Liver (tissue), 9 donors: ENCODE measurements around the gene MYO9B. TPM values are rescaled to one million over a fixed set of nuclear protein-coding genes. Genes with fewer than 3 reads are reported as not detected.

Experiments
- DNase-seq: peaks from one replicate; pipeline ENCODE4 v3.0.0-alpha.2; 2017; ENCODE audit warnings: low spot score
- H3K27ac ChIP-seq, 2 donors: one replicate each; pipeline ENCODE4 v1.7.0; 2013; ENCODE audit warnings: inconsistent platforms in 2 of 2, low read length in 2 of 2, control low read depth in 1 of 2, low read depth in 1 of 2, mild to moderate bottlenecking in 1 of 2
- H3K27me3 ChIP-seq, 4 donors: one replicate each; pipeline versions ENCODE4 v1.6.1 to v1.7.0; 2013; ENCODE audit warnings: low read length in 3 of 4, inconsistent platforms in 1 of 4, mild to moderate bottlenecking in 1 of 4, moderate library complexity in 1 of 4; ENCODE audit not compliant: control insufficient read depth in 4 of 4, insufficient read depth in 4 of 4
- H3K36me3 ChIP-seq, 4 donors: one replicate each; pipeline versions ENCODE4 v1.6.1 to v1.7.0; 2013; ENCODE audit warnings: low read length in 3 of 4, mild to moderate bottlenecking in 3 of 4, low read depth in 1 of 4, moderate library complexity in 1 of 4; ENCODE audit not compliant: control insufficient read depth in 4 of 4, insufficient read depth in 3 of 4
- H3K4me1 ChIP-seq, 4 donors: one replicate each; pipeline versions ENCODE4 v1.6.1 to v1.7.0; 2013; ENCODE audit warnings: low read length in 3 of 4, mild to moderate bottlenecking in 3 of 4, moderate library complexity in 1 of 4; ENCODE audit not compliant: control insufficient read depth in 4 of 4, insufficient read depth in 4 of 4
- H3K4me3 ChIP-seq, 3 donors: one replicate each; pipeline versions ENCODE4 v1.6.1 to v1.7.0; 2013; ENCODE audit warnings: low read length in 3 of 3, control low read depth in 1 of 3, low read depth in 1 of 3, mild to moderate bottlenecking in 1 of 3
- H3K9ac ChIP-seq, 2 donors: one replicate each; pipeline ENCODE4 v1.7.0; 2013; ENCODE audit warnings: low read length in 2 of 2, mild to moderate bottlenecking in 2 of 2, moderate library complexity in 2 of 2, control low read depth in 1 of 2, low read depth in 1 of 2
- H3K9me3 ChIP-seq, 4 donors: one replicate each; pipeline versions ENCODE4 v1.6.1 to v1.7.0; 2013; ENCODE audit warnings: low read length in 3 of 4; ENCODE audit not compliant: control insufficient read depth in 4 of 4
- EGR1 ChIP-seq, 2 donors: IDR thresholded peaks; 2 replicates each; pipeline ENCODE4 v1.6.1; 2016 to 2018; ENCODE audit warnings: antibody characterized with exemption in 2 of 2, low read depth in 2 of 2
- FOXA1 ChIP-seq: IDR thresholded peaks from 2 replicates; pipeline ENCODE4 v1.6.1; 2016; ENCODE audit warnings: antibody characterized with exemption
- FOXA2 ChIP-seq: IDR thresholded peaks from 2 replicates; pipeline ENCODE4 v1.6.1; 2016; ENCODE audit warnings: antibody characterized with exemption
- GABPA ChIP-seq, 2 donors: IDR thresholded peaks in 1 of 2; conservative IDR thresholded peaks in 1 of 2; 2 replicates each; pipeline ENCODE4 v1.6.1; 2016; ENCODE audit warnings: antibody characterized with exemption in 2 of 2, mild to moderate bottlenecking in 1 of 2, moderate library complexity in 1 of 2
- HNF4A ChIP-seq, 2 donors: conservative IDR thresholded peaks; 2 replicates each; pipeline ENCODE4 v1.6.1; 2016; ENCODE audit warnings: antibody characterized with exemption in 2 of 2, mild to moderate bottlenecking in 2 of 2
- HNF4G ChIP-seq: IDR thresholded peaks from 2 replicates; pipeline ENCODE4 v1.6.1; 2016; ENCODE audit warnings: antibody characterized with exemption
- JUND ChIP-seq, 2 donors: IDR thresholded peaks; 2 replicates each; pipeline ENCODE4 v1.6.1; 2016; ENCODE audit warnings: antibody characterized with exemption in 2 of 2
- NR2F2 ChIP-seq: IDR thresholded peaks from 2 replicates; pipeline ENCODE4 v1.6.1; 2016; ENCODE audit warnings: antibody characterized with exemption
- RAD21 ChIP-seq, 2 donors: IDR thresholded peaks; 2 replicates each; pipeline ENCODE4 v1.6.1; 2016; ENCODE audit warnings: antibody characterized with exemption in 2 of 2, mild to moderate bottlenecking in 2 of 2
- RXRA ChIP-seq, 2 donors: IDR thresholded peaks; 2 replicates each; pipeline ENCODE4 v1.6.1; 2017 to 2018; ENCODE audit warnings: antibody characterized with exemption in 2 of 2, mild to moderate bottlenecking in 1 of 2
- SP1 ChIP-seq: IDR thresholded peaks from 2 replicates; pipeline ENCODE4 v1.6.1; 2018; ENCODE audit warnings: antibody characterized with exemption, mild to moderate bottlenecking
- TAF1 ChIP-seq: conservative IDR thresholded peaks from 2 replicates; pipeline ENCODE4 v1.6.1; 2016; ENCODE audit warnings: antibody characterized with exemption, mild to moderate bottlenecking
- YY1 ChIP-seq: IDR thresholded peaks from 2 replicates; pipeline ENCODE4 v1.6.1; 2016; ENCODE audit warnings: antibody characterized with exemption, mild to moderate bottlenecking
- WGBS: extraction: QIAGEN DNeasy Blood & Tissue Kit; methylation state at CpG from one replicate; pipeline ENCODE4 v1.1.7; 2013; 5-methylcytosine and 5-hydroxymethylcytosine counted together
- polyA plus RNA-seq, 2 donors: library from polyadenylated mRNA; stranded (reverse) in 1 of 2; unstranded in 1 of 2; fragments of 200-250 nt in 1 of 2; fragments of >200 nt in 1 of 2; fragmentation: Nextera tagmentation in 1 of 2; extraction: Ambion mirVana in 1 of 2; gene quantifications; one replicate each; pipeline versions ENCODE4 v1.2.1 to v1.2.3, GENCODE V29; 2013 to 2015
- total RNA-seq, 2 donors: library from RNA; depleted of rRNA; stranded (reverse); fragments of >200 nt; gene quantifications; one replicate each; pipeline ENCODE4 v1.2.3, GENCODE V29; 2014
- TF ChIP-seq, protein P1 (sequence below): IDR thresholded peaks from 2 replicates; pipeline ENCODE4 v1.6.1; 2016; ENCODE audit warnings: antibody characterized with exemption
- TF ChIP-seq, protein P2 (sequence below): IDR thresholded peaks from 2 replicates; pipeline ENCODE4 v1.6.1; 2016; ENCODE audit warnings: antibody characterized with exemption, mild to moderate bottlenecking
- TF ChIP-seq, protein P3 (sequence below): IDR thresholded peaks from 2 replicates; pipeline ENCODE4 v1.6.1; 2016; ENCODE audit warnings: antibody characterized with exemption
- TF ChIP-seq, protein P4 (sequence below): IDR thresholded peaks from 2 replicates; pipeline ENCODE4 v1.6.1; 2016; ENCODE audit warnings: antibody characterized with exemption
- TF ChIP-seq, protein P5 (sequence below): fragments of 150-350 bp; IDR thresholded peaks from 2 replicates; pipeline ENCODE4 v1.5.1; 2017; ENCODE audit warnings: improper control_type of control experiment, low read depth, low read length; ENCODE audit not compliant: missing input control
- donor health status: healthy.
- donor health status: healthy.
- donor health status: healthy.
- donor health status: healthy.
- donor health status: healthy.

The MYO9B gene
- total and polyA plus RNA-seq, 4 donors = 9.1 to 32.5 (median 21.0) TPM

DNA sequence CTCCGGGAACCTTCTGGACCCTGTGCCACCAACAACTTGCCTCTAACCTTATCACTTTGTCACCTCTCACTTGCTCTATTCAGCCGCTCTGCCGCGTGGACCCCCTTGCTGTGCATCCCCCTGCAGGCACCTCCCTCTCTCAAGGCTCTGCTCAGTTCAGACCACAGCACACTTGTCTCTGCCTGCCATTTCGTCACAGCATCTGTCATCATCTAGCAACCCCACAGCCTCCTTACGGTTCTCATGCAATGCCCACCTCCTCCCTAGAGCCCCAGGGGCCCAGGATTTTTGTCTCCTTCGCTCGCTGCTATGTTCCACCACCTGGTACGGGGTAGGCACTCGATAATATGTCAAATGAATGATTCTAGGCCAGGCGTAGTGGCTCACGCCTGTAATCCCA, 5.2 kb upstream of the MYO9B start:
- Histone ChIP-seq H3K27ac (no peak overlapping the region), H3K4me3 (no peak overlapping the region), H3K9me3 (no peaks in the 10 kb centered on the region), H3K27me3 (no peaks in the 10 kb centered on the region), H3K36me3 (peaks cover 0 to 7% (median 3%) of the 10 kb centered on the region in 4 donors), H3K9ac (no peak overlapping the region), H3K4me1 (peaks cover 2 to 17% (median 13%) of the 10 kb centered on the region in 4 donors)
- DNase-seq = no peak
- TF ChIP-seq, protein P1, sequence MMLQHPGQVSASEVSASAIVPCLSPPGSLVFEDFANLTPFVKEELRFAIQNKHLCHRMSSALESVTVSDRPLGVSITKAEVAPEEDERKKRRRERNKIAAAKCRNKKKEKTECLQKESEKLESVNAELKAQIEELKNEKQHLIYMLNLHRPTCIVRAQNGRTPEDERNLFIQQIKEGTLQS = no peak
- TF ChIP-seq FOXA2 = no peak
- TF ChIP-seq, protein P2, sequence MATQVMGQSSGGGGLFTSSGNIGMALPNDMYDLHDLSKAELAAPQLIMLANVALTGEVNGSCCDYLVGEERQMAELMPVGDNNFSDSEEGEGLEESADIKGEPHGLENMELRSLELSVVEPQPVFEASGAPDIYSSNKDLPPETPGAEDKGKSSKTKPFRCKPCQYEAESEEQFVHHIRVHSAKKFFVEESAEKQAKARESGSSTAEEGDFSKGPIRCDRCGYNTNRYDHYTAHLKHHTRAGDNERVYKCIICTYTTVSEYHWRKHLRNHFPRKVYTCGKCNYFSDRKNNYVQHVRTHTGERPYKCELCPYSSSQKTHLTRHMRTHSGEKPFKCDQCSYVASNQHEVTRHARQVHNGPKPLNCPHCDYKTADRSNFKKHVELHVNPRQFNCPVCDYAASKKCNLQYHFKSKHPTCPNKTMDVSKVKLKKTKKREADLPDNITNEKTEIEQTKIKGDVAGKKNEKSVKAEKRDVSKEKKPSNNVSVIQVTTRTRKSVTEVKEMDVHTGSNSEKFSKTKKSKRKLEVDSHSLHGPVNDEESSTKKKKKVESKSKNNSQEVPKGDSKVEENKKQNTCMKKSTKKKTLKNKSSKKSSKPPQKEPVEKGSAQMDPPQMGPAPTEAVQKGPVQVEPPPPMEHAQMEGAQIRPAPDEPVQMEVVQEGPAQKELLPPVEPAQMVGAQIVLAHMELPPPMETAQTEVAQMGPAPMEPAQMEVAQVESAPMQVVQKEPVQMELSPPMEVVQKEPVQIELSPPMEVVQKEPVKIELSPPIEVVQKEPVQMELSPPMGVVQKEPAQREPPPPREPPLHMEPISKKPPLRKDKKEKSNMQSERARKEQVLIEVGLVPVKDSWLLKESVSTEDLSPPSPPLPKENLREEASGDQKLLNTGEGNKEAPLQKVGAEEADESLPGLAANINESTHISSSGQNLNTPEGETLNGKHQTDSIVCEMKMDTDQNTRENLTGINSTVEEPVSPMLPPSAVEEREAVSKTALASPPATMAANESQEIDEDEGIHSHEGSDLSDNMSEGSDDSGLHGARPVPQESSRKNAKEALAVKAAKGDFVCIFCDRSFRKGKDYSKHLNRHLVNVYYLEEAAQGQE = no peak
- TF ChIP-seq RXRA (IDR thresholded peaks at IDR 0.05) = no peak
- no peak for TF ChIP-seq FOXA1
- no peak for TF ChIP-seq JUND (IDR thresholded peaks at IDR 0.05)
- TF ChIP-seq, protein P3, sequence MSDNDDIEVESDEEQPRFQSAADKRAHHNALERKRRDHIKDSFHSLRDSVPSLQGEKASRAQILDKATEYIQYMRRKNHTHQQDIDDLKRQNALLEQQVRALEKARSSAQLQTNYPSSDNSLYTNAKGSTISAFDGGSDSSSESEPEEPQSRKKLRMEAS = no peak
- TF ChIP-seq NR2F2 = no peak
- TF ChIP-seq GABPA (IDR thresholded peaks at IDR 0.05 in 1 of 2, conservative IDR thresholded peaks at IDR 0.05 in 1 of 2) = no peak
- no peak for TF ChIP-seq HNF4G
- TF ChIP-seq SP1 = no peak
- TF ChIP-seq TAF1 = no peak
- no peak for TF ChIP-seq RAD21 (IDR thresholded peaks at IDR 0.05)
- no peak for TF ChIP-seq EGR1 (IDR thresholded peaks at IDR 0.05; ENCODE audit: low read depth in 2 of 2)
- no peak for TF ChIP-seq YY1
- TF ChIP-seq, protein P4, sequence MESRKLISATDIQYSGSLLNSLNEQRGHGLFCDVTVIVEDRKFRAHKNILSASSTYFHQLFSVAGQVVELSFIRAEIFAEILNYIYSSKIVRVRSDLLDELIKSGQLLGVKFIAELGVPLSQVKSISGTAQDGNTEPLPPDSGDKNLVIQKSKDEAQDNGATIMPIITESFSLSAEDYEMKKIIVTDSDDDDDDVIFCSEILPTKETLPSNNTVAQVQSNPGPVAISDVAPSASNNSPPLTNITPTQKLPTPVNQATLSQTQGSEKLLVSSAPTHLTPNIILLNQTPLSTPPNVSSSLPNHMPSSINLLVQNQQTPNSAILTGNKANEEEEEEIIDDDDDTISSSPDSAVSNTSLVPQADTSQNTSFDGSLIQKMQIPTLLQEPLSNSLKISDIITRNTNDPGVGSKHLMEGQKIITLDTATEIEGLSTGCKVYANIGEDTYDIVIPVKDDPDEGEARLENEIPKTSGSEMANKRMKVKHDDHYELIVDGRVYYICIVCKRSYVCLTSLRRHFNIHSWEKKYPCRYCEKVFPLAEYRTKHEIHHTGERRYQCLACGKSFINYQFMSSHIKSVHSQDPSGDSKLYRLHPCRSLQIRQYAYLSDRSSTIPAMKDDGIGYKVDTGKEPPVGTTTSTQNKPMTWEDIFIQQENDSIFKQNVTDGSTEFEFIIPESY = no peak
- TF ChIP-seq, protein P5, sequence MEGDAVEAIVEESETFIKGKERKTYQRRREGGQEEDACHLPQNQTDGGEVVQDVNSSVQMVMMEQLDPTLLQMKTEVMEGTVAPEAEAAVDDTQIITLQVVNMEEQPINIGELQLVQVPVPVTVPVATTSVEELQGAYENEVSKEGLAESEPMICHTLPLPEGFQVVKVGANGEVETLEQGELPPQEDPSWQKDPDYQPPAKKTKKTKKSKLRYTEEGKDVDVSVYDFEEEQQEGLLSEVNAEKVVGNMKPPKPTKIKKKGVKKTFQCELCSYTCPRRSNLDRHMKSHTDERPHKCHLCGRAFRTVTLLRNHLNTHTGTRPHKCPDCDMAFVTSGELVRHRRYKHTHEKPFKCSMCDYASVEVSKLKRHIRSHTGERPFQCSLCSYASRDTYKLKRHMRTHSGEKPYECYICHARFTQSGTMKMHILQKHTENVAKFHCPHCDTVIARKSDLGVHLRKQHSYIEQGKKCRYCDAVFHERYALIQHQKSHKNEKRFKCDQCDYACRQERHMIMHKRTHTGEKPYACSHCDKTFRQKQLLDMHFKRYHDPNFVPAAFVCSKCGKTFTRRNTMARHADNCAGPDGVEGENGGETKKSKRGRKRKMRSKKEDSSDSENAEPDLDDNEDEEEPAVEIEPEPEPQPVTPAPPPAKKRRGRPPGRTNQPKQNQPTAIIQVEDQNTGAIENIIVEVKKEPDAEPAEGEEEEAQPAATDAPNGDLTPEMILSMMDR = no peak
- TF ChIP-seq HNF4A (conservative IDR thresholded peaks at IDR 0.05) = no peak
- 96% methylated on average over 12 of the region's 12 CpGs for WGBS
